ENCODE measurements around the gene ARL15.

DNA sequence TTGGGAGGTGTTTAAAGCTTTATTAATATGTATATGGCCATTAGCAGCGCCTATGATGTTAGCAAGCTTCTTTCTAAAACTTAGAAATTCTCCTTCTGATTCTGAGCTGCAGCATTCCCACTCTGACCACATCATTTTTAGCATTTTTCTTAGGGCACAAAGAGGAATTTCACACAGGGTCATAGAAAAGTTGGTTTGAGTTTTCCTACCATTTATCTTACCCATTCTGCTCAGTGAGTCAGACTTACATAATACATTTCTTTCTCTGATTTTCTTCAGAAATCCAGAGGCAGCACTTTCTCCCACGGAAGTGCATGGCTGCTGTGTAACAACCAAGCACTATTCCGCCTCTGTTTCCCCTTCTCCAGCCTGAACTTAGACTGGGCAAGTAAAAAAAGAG lies 246.6 kb downstream of the ARL15 start:
- TF ChIP-seq, protein P1, sequence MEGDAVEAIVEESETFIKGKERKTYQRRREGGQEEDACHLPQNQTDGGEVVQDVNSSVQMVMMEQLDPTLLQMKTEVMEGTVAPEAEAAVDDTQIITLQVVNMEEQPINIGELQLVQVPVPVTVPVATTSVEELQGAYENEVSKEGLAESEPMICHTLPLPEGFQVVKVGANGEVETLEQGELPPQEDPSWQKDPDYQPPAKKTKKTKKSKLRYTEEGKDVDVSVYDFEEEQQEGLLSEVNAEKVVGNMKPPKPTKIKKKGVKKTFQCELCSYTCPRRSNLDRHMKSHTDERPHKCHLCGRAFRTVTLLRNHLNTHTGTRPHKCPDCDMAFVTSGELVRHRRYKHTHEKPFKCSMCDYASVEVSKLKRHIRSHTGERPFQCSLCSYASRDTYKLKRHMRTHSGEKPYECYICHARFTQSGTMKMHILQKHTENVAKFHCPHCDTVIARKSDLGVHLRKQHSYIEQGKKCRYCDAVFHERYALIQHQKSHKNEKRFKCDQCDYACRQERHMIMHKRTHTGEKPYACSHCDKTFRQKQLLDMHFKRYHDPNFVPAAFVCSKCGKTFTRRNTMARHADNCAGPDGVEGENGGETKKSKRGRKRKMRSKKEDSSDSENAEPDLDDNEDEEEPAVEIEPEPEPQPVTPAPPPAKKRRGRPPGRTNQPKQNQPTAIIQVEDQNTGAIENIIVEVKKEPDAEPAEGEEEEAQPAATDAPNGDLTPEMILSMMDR (conservative IDR thresholded peaks at IDR 0.05; ENCODE audit: low read length), result no peak
- TF ChIP-seq EZH2phosphoT487 (IDR thresholded peaks at IDR 0.05; ENCODE audit: borderline replicate concordance), result no peak

Measured in Loucy (cell line).